Measurements from ENCODE around the gene PGAP6.

- no peak for TF ChIP-seq CTCF (IDR thresholded peaks at IDR 0.05; ENCODE audit: insufficient read depth, low read depth, low read length)
- TF ChIP-seq EZH2 (IDR thresholded peaks at IDR 0.05; ENCODE audit: insufficient read depth, low read length), result no peak
Measured at GRCh38 chr16:347203-347602, 34.6 kb downstream of the PGAP6 start.

All from astrocyte (in vitro differentiated cells and primary cell).